A549 (cell line): ENCODE data around the gene CCDC92B. TPM values are rescaled to one million over a fixed set of nuclear protein-coding genes. Genes with fewer than 3 reads are reported as not detected.

Experiments
- ATAC-seq, 2 experiments: fragments of 200-7000 bp in 1 of 2; fragments of >200 bp in 1 of 2; cut with Nextera tagmentation in 1 of 2; cut with Tn5 transposase in 1 of 2; 3 replicates each; pipeline versions ENCODE4 v1.8.0 to v1.9.1; 2018 to 2020; ENCODE audit warnings: mild to moderate bottlenecking in 1 of 2, moderate library complexity in 1 of 2
- CTCF ChIA-PET: fragments of 300-600 bp; sonication (Branson Sonifier 250); formaldehyde crosslinking; extraction: SDS; loops from one replicate; lab custom pipeline; 2021; ENCODE audit warnings: antibody characterized with exemption, inconsistent platforms; lab: Yijun Ruan, JAX
- POLR2A ChIA-PET: fragments of 350-600 bp; formaldehyde crosslinking; extraction: SDS; loops from one replicate; lab custom pipeline; 2021; ENCODE audit warnings: antibody characterized with exemption, inconsistent platforms; lab: Yijun Ruan, JAX
- DNase-seq, 2 experiments: peaks; one replicate each; pipeline versions ENCODE4 v3.0.0 to v3.0.0-alpha.2; 2011 to 2016; ENCODE audit warnings: low read depth in 1 of 2, low spot score in 1 of 2
- FAIRE-seq: peaks from 2 replicates; lab custom pipeline; 2011; peaks lifted over from hg19 to GRCh38; lab: Jason Lieb, UNC
- H3K27ac ChIP-seq, 2 experiments: fragments of >200 bp; sonication (Bioruptor Twin); formaldehyde crosslinking; 3 replicates each; pipeline ENCODE4 v1.5.1; 2016 to 2017
- H3K4me1 ChIP-seq: fragments of >200 bp; sonication (Bioruptor Twin); formaldehyde crosslinking; 3 replicates; pipeline ENCODE4 v1.6.1; 2016
- H3K4me2 ChIP-seq: fragments of >200 bp; sonication (Bioruptor Twin); formaldehyde crosslinking; 3 replicates; pipeline ENCODE4 v1.6.1; 2016
- H3K4me3 ChIP-seq: fragments of >200 bp; sonication (Bioruptor Twin); formaldehyde crosslinking; 3 replicates; pipeline ENCODE4 v1.5.1; 2016
- H3K9me3 ChIP-seq: fragments of >200 bp; sonication (Bioruptor Twin); formaldehyde crosslinking; 3 replicates; pipeline ENCODE4 v1.6.1; 2016
- EHF ChIP-seq: fragments of 250-450 bp; sonication (Bioruptor Pico); IDR thresholded peaks from 2 replicates; pipeline ENCODE4 v1.5.0; 2020; ENCODE audit warnings: mild to moderate bottlenecking
- FOSB ChIP-seq: fragments of 250-450 bp; sonication (Bioruptor Pico); IDR thresholded peaks from 2 replicates; pipeline ENCODE4 v1.5.0; 2020; ENCODE audit warnings: mild to moderate bottlenecking, moderate library complexity
- HOXA7 ChIP-seq: fragments of 250-450 bp; sonication (Bioruptor Pico); IDR thresholded peaks from 2 replicates; pipeline ENCODE4 v1.5.0; 2020; ENCODE audit warnings: mild to moderate bottlenecking, moderate library complexity
- HOXB13 ChIP-seq: fragments of 250-450 bp; sonication (Bioruptor Pico); IDR thresholded peaks from 2 replicates; pipeline ENCODE4 v1.5.0; 2020; ENCODE audit warnings: low read depth, mild to moderate bottlenecking, moderate library complexity
- JUN ChIP-seq, 2 experiments: fragments of >200 bp; sonication (Bioruptor Twin); formaldehyde crosslinking; IDR thresholded peaks; 2 replicates in 1 of 2; 3 replicates in 1 of 2; pipeline ENCODE4 v1.6.1; 2016 to 2017
- NFE2L2 ChIP-seq: fragments of 150-350 bp; conservative IDR thresholded peaks from 2 replicates; pipeline ENCODE4 v1.6.1; 2014; ENCODE audit warnings: low read length
- NPAS2 ChIP-seq: fragments of 250-450 bp; sonication (Bioruptor Pico); IDR thresholded peaks from 2 replicates; pipeline ENCODE4 v1.8.0; 2022; ENCODE audit warnings: mild to moderate bottlenecking, moderate library complexity, borderline replicate concordance
- NR3C1 ChIP-seq: fragments of >200 bp; sonication (Bioruptor Twin); formaldehyde crosslinking; IDR thresholded peaks from 3 replicates; pipeline ENCODE4 v1.6.1; 2017
- PBX3 ChIP-seq: IDR thresholded peaks from 2 replicates; pipeline ENCODE4 v1.6.1; 2012
- POLR2AphosphoS2 ChIP-seq: conservative IDR thresholded peaks from 2 replicates; pipeline ENCODE4 v1.6.1; 2012; ENCODE audit warnings: low read length, improper control_type of control experiment, inconsistent platforms
- SREBF2 ChIP-seq: fragments of 450-650 bp; IDR thresholded peaks from 2 replicates; pipeline ENCODE4 v1.6.1; 2014; ENCODE audit warnings: mild to moderate bottlenecking, moderate library complexity
- TFCP2L1 ChIP-seq: fragments of 250-450 bp; sonication (Bioruptor Pico); IDR thresholded peaks from 2 replicates; pipeline ENCODE4 v1.5.0; 2021; ENCODE audit warnings: mild to moderate bottlenecking
- ZFP36 ChIP-seq: fragments of 450-650 bp; IDR thresholded peaks from 2 replicates; pipeline ENCODE4 v1.6.1; 2014; ENCODE audit warnings: borderline replicate concordance; ENCODE audit not compliant: partially characterized antibody
- WGBS: methylation state at CpG from one replicate; pipeline ENCODE4 v1.1.6; 2017; ENCODE audit errors: missing lambda C conversion rate; 5-methylcytosine and 5-hydroxymethylcytosine counted together
- polyA plus RNA-seq, 4 experiments: library from polyadenylated mRNA; depleted of rRNA in 3 of 4; stranded (reverse); fragments of >200 nt; fragmentation: RNase III in 1 of 4; extraction: RNeasy Plus Mini Kit Qiagen cat#74134 plus additional on column Dnase treatment in 1 of 4; gene quantifications; 2 replicates in 3 of 4; 3 replicates in 1 of 4; pipeline ENCODE4 v1.2.3, GENCODE V29; 2011 to 2017

The CCDC92B gene
- polyA plus RNA-seq, 2 of the 4 experiments (the other 2 are of a cell fraction), result 0.05 to 0.08 TPM

- Histone ChIP-seq H3K27ac (no peak overlapping the region; a peak in 1 of 6 replicates), H3K4me1 (no peaks in the 10 kb centered on the region; the same call in 2 of the 3 replicates), H3K4me2 (no peak overlapping the region), H3K9me3 (no peaks in the 10 kb centered on the region), H3K4me3 (no peak overlapping the region)
- FAIRE-seq, result no peak
- ATAC-seq, result peak; percentile 6 to 7; a peak in 4 of 6 replicates
- DNase-seq, result no peak
- TF ChIP-seq HOXB13 (CRISPR knock-in tag), result no peak
- TF ChIP-seq JUN (IDR thresholded peaks at IDR 0.05), result peak in 1 of 2 experiments; percentile 26; a peak in 1 of 5 replicates
- ChIA-PET POLR2A (no interaction called here), CTCF (interaction anchor here (0.9 to 1.8 kb wide), 3 partner anchors 12 to 45 kb away, joined by 3 to 5 read pairs (median 3); no protein-coding TSS in a partner anchor)
- 85% methylated on average over 32 of the region's 40 CpGs for WGBS
Observed at GRCh38 chr17:2689411-2690164, 59.9 kb downstream of the CCDC92B start.

- ATAC-seq (peak; percentile 7 to 8; a peak in 5 of 6 replicates), DNase-seq (no peak), FAIRE-seq (no peak)
- POLR2A ChIA-PET, result no interaction called here
- Histone ChIP-seq H3K4me3 (no peak overlapping the region), H3K4me2 (no peak overlapping the region), H3K27ac (peak overlapping the region in 1 of 2 experiments; percentile 29; a peak in 1 of 6 replicates), H3K9me3 (no peaks in the 10 kb centered on the region), H3K4me1 (peaks cover 9% of the 10 kb centered on the region)
- CTCF ChIA-PET, result interaction anchor here (0.6 to 2.3 kb wide), 5 partner anchors 7 to 178 kb away, joined by 3 to 7 read pairs (median 4); no protein-coding TSS in a partner anchor
- TF ChIP-seq PBX3, result peak; percentile 30
- TF ChIP-seq ZFP36, result no peak
- TF ChIP-seq POLR2AphosphoS2, result peak; percentile 42; the same call in 1 of the 2 replicates
- TF ChIP-seq NFE2L2, result no peak
- WGBS, result 85% methylated on average over 27 of the region's 27 CpGs
Observed at GRCh38 chr17:2688351-2689342, 60.8 kb downstream of the CCDC92B start.

DNA sequence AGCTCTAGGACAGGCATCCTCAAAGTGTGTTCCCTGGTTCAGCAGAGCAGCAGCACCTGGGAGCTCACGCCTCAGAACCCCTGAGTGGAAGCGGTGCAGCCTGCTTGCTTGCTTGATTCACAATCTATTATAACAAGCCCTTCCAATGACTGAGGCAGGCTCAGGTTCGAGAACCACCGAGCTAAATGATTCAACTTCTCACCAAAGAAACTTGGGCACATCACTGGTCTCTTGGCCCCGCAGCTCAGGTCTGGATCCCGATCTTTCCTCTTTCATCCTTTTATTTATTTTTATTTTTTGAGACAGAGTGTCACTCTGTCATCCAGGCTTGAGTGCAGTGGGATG lies 62.4 kb downstream of the CCDC92B start:
- ChIA-PET CTCF (interaction anchor here (1.0 to 3.3 kb wide), 6 partner anchors 9 to 305 kb away, joined by 3 to 18 read pairs (median 4); no protein-coding TSS in a partner anchor), POLR2A (interaction anchor here (0.7 to 1.2 kb wide), 2 partner anchors 20 to 94 kb away, joined by 3 to 8 read pairs; partner anchors contain the start of gene PAFAH1B1)
- FAIRE-seq, result no peak
- Histone ChIP-seq H3K4me1 (peaks cover 24% of the 10 kb centered on the region), H3K4me3 (no peak overlapping the region), H3K4me2 (no peak overlapping the region), H3K27ac (peak overlapping the region in 1 of 2 experiments; percentile 30; a peak in 2 of 6 replicates), H3K9me3 (no peaks in the 10 kb centered on the region)
- TF ChIP-seq EHF (CRISPR knock-in tag), result no peak
- peak; percentile 2; the same call in 1 of the 2 replicates for TF ChIP-seq HOXA7
- TF ChIP-seq NPAS2 (CRISPR knock-in tag), result no peak
- no peak for TF ChIP-seq NR3C1
- TF ChIP-seq TFCP2L1, result 0 out of 2 replicates have a peak, but pooled peaks have one; percentile 31
- no peak for TF ChIP-seq NFE2L2
- no peak for TF ChIP-seq SREBF2
- ATAC-seq, result no peak; a peak in 1 of 6 replicates
- no peak for DNase-seq
- 92% methylated on average over 6 of the region's 6 CpGs for WGBS

- Histone ChIP-seq H3K27ac (no peak overlapping the region), H3K4me3 (no peak overlapping the region), H3K9me3 (no peaks in the 10 kb centered on the region), H3K4me2 (no peak overlapping the region), H3K4me1 (peaks cover 28% of the 10 kb centered on the region)
- DNase-seq, result no peak
- FAIRE-seq, result no peak
- no peak for ATAC-seq
- ChIA-PET POLR2A (interaction anchor here (0.7 kb wide), 1 partner anchor 24 kb away, joined by 5 read pairs; no protein-coding TSS in a partner anchor), CTCF (interaction anchor here (0.6 to 3.3 kb wide), 4 partner anchors 10 to 33 kb away, joined by 3 to 18 read pairs (median 4); no protein-coding TSS in a partner anchor)
- WGBS, result 92% methylated on average over 15 of the region's 15 CpGs
- 0 out of 5 replicates have a peak, but pooled peaks of 1 of the 2 experiments have one; percentile 24 for TF ChIP-seq JUN (IDR thresholded peaks at IDR 0.05)
- TF ChIP-seq FOSB (CRISPR knock-in tag), result no peak
Observed at GRCh38 chr17:2685696-2686095, 63.8 kb downstream of the CCDC92B start.
